Immature natural killer cell (primary cell): ENCODE results near the gene TUBGCP2. TPM values are rescaled to one million over a fixed set of nuclear protein-coding genes. Genes with fewer than 3 reads are reported as not detected.
A peak's percentile ranks its signal among the peaks of the same experiment; 100 is the strongest.

ENCODE experiments used
- DNase-seq, 3 donors: peaks; one replicate each; pipeline ENCODE4 v3.0.0; 2022; ENCODE audit warnings: mixed read lengths in 1 of 3
- H3K27ac Mint-ChIP-seq, 6 donors: one replicate each; pipeline ENCODE4 v1.8.0; 2020; ENCODE audit warnings: mixed read lengths in 6 of 6, mild to moderate bottlenecking in 5 of 6, inconsistent platforms in 4 of 6, moderate library complexity in 3 of 6
- H3K27me3 Mint-ChIP-seq, 3 donors: one replicate each; pipeline ENCODE4 v1.8.0; 2020 to 2021; ENCODE audit warnings: low read depth in 3 of 3, mild to moderate bottlenecking in 3 of 3, mixed read lengths in 3 of 3, moderate library complexity in 3 of 3, inconsistent platforms in 1 of 3
- H3K36me3 Mint-ChIP-seq, 3 donors: one replicate each; pipeline ENCODE4 v1.8.0; 2020; ENCODE audit warnings: mixed read lengths in 3 of 3, inconsistent platforms in 2 of 3, mild to moderate bottlenecking in 2 of 3
- H3K4me1 Mint-ChIP-seq, 2 donors: one replicate each; pipeline ENCODE4 v1.8.0; 2020; ENCODE audit warnings: inconsistent platforms in 2 of 2, mild to moderate bottlenecking in 2 of 2, mixed read lengths in 2 of 2, moderate library complexity in 1 of 2
- H3K4me3 Mint-ChIP-seq, 5 donors: one replicate each; pipeline ENCODE4 v1.8.0; 2020; ENCODE audit warnings: mild to moderate bottlenecking in 5 of 5, mixed read lengths in 5 of 5, inconsistent platforms in 3 of 5, moderate library complexity in 3 of 5
- H3K9me3 Mint-ChIP-seq, 6 donors: one replicate each; pipeline ENCODE4 v1.8.0; 2020; ENCODE audit warnings: mild to moderate bottlenecking in 6 of 6, mixed read lengths in 6 of 6, inconsistent platforms in 4 of 6, moderate library complexity in 3 of 6
- polyA plus RNA-seq, 3 donors: library from polyadenylated mRNA; unstranded; fragments of 300-500 nt; fragmentation: Illumina TruSeq; gene quantifications; one replicate each; pipeline ENCODE4 v1.2.3, GENCODE V29; 2021

The TUBGCP2 gene
- polyA plus RNA-seq, 3 donors from 2014 or later = 11.0 to 44.3 (median 27.5) TPM

GRCh38 chr10:133262696-133263095, 46.0 kb downstream of the TUBGCP2 start:
- peak overlapping the region in 5 of 6 donors; percentile 36 to 84 (median 55) for H3K27ac Mint-ChIP-seq
- peaks cover 0 to 6% (median 6%) of the 10 kb centered on the region in 3 donors for H3K36me3 Mint-ChIP-seq
- DNase-seq = no peak
- peak overlapping the region in 4 of 5 donors; percentile 75 to 81 (median 78) for H3K4me3 Mint-ChIP-seq
- H3K4me1 Mint-ChIP-seq = peaks cover 66 to 71% of the 10 kb centered on the region in 2 donors
- H3K27me3 Mint-ChIP-seq = peaks cover 5 to 17% (median 6%) of the 10 kb centered on the region in 3 donors
- no peaks in the 10 kb centered on the region for H3K9me3 Mint-ChIP-seq

GRCh38 chr10:133261726-133262325, 46.8 kb downstream of the TUBGCP2 start:
- peaks cover 75 to 79% of the 10 kb centered on the region in 2 donors for H3K4me1 Mint-ChIP-seq
- H3K27ac Mint-ChIP-seq = peak overlapping the region in 5 of 6 donors; percentile 23 to 88 (median 82)
- H3K27me3 Mint-ChIP-seq = peaks cover 5 to 17% (median 6%) of the 10 kb centered on the region in 3 donors
- DNase-seq = peak; percentile 70 to 74 (median 71)
- H3K4me3 Mint-ChIP-seq = peak overlapping the region; percentile 72 to 81 (median 76)
- H3K36me3 Mint-ChIP-seq = peaks cover 0 to 6% (median 6%) of the 10 kb centered on the region in 3 donors
- no peaks in the 10 kb centered on the region for H3K9me3 Mint-ChIP-seq

- H3K36me3 Mint-ChIP-seq = peaks cover 0 to 6% (median 6%) of the 10 kb centered on the region in 3 donors
- peak overlapping the region in 5 of 6 donors; percentile 23 to 88 (median 74) for H3K27ac Mint-ChIP-seq
- H3K4me1 Mint-ChIP-seq = peaks cover 74 to 79% of the 10 kb centered on the region in 2 donors
Measured at GRCh38 chr10:133260895-133261725, 47.6 kb downstream of the TUBGCP2 start.

GRCh38 chr10:133259602-133259989, 49.1 kb downstream of the TUBGCP2 start:
- Mint-ChIP-seq H3K4me3 (peak overlapping the region; percentile 44 to 64 (median 55)), H3K27me3 (peaks cover 5 to 18% (median 6%) of the 10 kb centered on the region in 3 donors), H3K36me3 (no peaks in the 10 kb centered on the region), H3K9me3 (no peaks in the 10 kb centered on the region), H3K27ac (peak overlapping the region; percentile 71 to 89 (median 86)), H3K4me1 (peaks cover 64 to 66% of the 10 kb centered on the region in 2 donors)
- DNase-seq = no peak

More at GRCh38 chr10:133260895-133261725, 47.6 kb downstream of the TUBGCP2 start:
- H3K9me3 Mint-ChIP-seq = no peaks in the 10 kb centered on the region
- DNase-seq = peak; percentile 74 to 75 (median 75)
- H3K4me3 Mint-ChIP-seq = peak overlapping the region; percentile 62 to 81 (median 65)
- peaks cover 5 to 17% (median 6%) of the 10 kb centered on the region in 3 donors for H3K27me3 Mint-ChIP-seq

- H3K9me3 Mint-ChIP-seq = no peaks in the 10 kb centered on the region
- no peaks in the 10 kb centered on the region for H3K36me3 Mint-ChIP-seq
- H3K27me3 Mint-ChIP-seq = peaks cover 3 to 17% (median 8%) of the 10 kb centered on the region in 3 donors
- H3K4me1 Mint-ChIP-seq = peaks cover 58 to 61% of the 10 kb centered on the region in 2 donors
- DNase-seq = peak; percentile 59 to 65 (median 61)
- H3K27ac Mint-ChIP-seq = peak overlapping the region; percentile 71 to 89 (median 86)
- H3K4me3 Mint-ChIP-seq = peak overlapping the region; percentile 44 to 64 (median 55)
Measured at GRCh38 chr10:133258818-133259601, 49.7 kb downstream of the TUBGCP2 start.

- Mint-ChIP-seq H3K4me3 (peak overlapping the region in 4 of 5 donors; percentile 27 to 63 (median 48)), H3K4me1 (peaks cover 52 to 54% of the 10 kb centered on the region in 2 donors), H3K27me3 (peaks cover 3 to 17% (median 8%) of the 10 kb centered on the region in 3 donors), H3K36me3 (no peaks in the 10 kb centered on the region), H3K27ac (peak overlapping the region; percentile 37 to 72 (median 60)), H3K9me3 (no peaks in the 10 kb centered on the region)
- DNase-seq = peak in 2 of 3 donors; percentile 30 to 34
Measured at GRCh38 chr10:133258066-133258817, 50.4 kb downstream of the TUBGCP2 start.

- no peaks in the 10 kb centered on the region for H3K36me3 Mint-ChIP-seq
- peaks cover 3 to 17% (median 8%) of the 10 kb centered on the region in 3 donors for H3K27me3 Mint-ChIP-seq
- DNase-seq = peak; percentile 24 to 43 (median 33)
- H3K27ac Mint-ChIP-seq = peak overlapping the region in 5 of 6 donors; percentile 36 to 77 (median 46)
- peaks cover 46 to 47% of the 10 kb centered on the region in 2 donors for H3K4me1 Mint-ChIP-seq
- no peaks in the 10 kb centered on the region for H3K9me3 Mint-ChIP-seq
- peak overlapping the region in 4 of 5 donors; percentile 38 to 63 (median 56) for H3K4me3 Mint-ChIP-seq
Measured at GRCh38 chr10:133257489-133258065, 51.1 kb downstream of the TUBGCP2 start.

- no peak for DNase-seq
- H3K4me3 Mint-ChIP-seq = no peak overlapping the region
- H3K9me3 Mint-ChIP-seq = no peaks in the 10 kb centered on the region
- peaks cover 31 to 32% of the 10 kb centered on the region in 2 donors for H3K4me1 Mint-ChIP-seq
- H3K36me3 Mint-ChIP-seq = no peaks in the 10 kb centered on the region
- H3K27me3 Mint-ChIP-seq = peaks cover 5 to 13% (median 5%) of the 10 kb centered on the region in 3 donors
- no peak overlapping the region for H3K27ac Mint-ChIP-seq
Measured at GRCh38 chr10:133255323-133255722, 53.3 kb downstream of the TUBGCP2 start.

- peaks cover 5 to 11% (median 5%) of the 10 kb centered on the region in 3 donors for H3K27me3 Mint-ChIP-seq
- H3K4me3 Mint-ChIP-seq = no peak overlapping the region
- H3K9me3 Mint-ChIP-seq = no peaks in the 10 kb centered on the region
- H3K27ac Mint-ChIP-seq = peak overlapping the region in 1 of 6 donors; percentile 33
- no peak for DNase-seq
- peaks cover 23 to 24% of the 10 kb centered on the region in 2 donors for H3K4me1 Mint-ChIP-seq
- H3K36me3 Mint-ChIP-seq = no peaks in the 10 kb centered on the region
Measured at GRCh38 chr10:133254421-133255120, 54.1 kb downstream of the TUBGCP2 start.

GRCh38 chr10:133253361-133253955, 55.2 kb downstream of the TUBGCP2 start:
- Mint-ChIP-seq H3K9me3 (no peaks in the 10 kb centered on the region), H3K36me3 (no peaks in the 10 kb centered on the region), H3K4me1 (peaks cover 15 to 17% of the 10 kb centered on the region in 2 donors), H3K27me3 (peaks cover 2 to 7% (median 3%) of the 10 kb centered on the region in 3 donors), H3K4me3 (no peak overlapping the region), H3K27ac (no peak overlapping the region)
- no peak for DNase-seq

GRCh38 chr10:133252223-133252552, 56.5 kb downstream of the TUBGCP2 start:
- Mint-ChIP-seq H3K27ac (no peak overlapping the region), H3K27me3 (peaks cover 2 to 7% (median 3%) of the 10 kb centered on the region in 3 donors), H3K9me3 (no peaks in the 10 kb centered on the region), H3K4me1 (peaks cover 4% of the 10 kb centered on the region in 2 donors), H3K4me3 (no peak overlapping the region), H3K36me3 (no peaks in the 10 kb centered on the region)
- no peak for DNase-seq
